GM19463 (cell line): Measurements from ENCODE around the gene SMCHD1.
"Not testable (repeated sequence)": the region's sequence is repeated elsewhere in the genome, so short reads cannot be mapped to it uniquely, and the experiment has no call there.

Experiments used
- ATAC-seq: cut with Tn5 transposase; IDR thresholded peaks from one replicate; pipeline ENCODE4 v1.9.1; 2021; ENCODE audit warnings: mild to moderate bottlenecking, moderate library complexity; ENCODE audit not compliant: unreplicated experiment

SMCHD1 gene

GRCh38 chr18:2656981-2657512 lies 1.5 kb downstream of the SMCHD1 start:
- ATAC-seq, result no peak

DNA sequence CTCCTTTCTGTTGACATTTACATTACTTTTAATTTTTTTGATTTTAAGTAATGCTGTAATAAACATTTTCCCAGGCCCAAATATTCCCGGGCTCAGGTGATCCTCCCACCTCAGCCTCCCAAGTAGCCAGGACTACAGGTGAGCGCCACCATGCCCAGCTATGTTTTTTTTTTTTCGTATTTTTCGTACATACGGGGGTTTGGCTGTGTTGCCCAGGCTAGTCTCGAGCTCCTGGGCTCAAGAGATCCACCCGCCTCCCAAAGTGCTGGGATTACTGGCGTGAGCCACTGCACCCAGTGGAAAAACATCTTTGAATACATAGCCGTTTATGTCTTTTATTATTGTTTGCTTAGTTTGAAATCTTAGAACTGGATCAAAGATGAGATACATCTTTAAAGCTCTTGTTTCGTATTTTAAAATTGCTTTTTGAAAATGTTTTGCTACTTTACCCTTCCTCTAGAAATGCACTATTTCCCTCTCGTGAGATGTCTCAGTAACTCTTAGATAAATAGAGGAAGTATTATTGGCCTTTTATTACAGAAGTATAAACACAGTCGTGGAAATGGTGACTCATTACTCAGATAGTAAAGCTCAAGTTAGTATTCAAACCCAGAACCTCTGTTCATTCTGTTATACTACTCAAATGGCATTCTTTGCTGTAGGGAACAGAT lies 2.4 kb downstream of the SMCHD1 start:
- ATAC-seq, result no peak

GRCh38 chr18:2660849-2661248 lies 5.3 kb downstream of the SMCHD1 start:
- not testable (repeated sequence) for ATAC-seq

DNA sequence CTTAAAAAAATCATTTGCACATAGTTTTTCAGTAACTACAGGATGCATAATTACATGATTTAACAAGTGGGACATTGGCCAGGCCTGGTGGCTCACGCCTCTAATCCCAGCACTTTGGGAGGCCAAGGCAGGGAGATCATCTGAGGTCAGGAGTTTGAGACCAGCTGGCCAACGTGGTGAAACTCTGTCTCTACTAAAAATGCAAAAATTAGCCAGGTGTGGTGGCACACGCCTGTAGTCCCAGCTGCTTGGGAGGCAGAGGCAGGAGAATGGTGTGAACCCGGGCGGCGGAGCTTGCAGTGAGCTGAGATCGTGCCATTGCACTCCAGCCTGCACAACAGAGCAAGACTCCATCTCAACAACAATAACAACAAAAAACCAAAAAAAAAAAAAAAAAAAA lies 6.8 kb downstream of the SMCHD1 start:
- not testable (repeated sequence) for ATAC-seq

GRCh38 chr18:2662990-2663389 lies 7.5 kb downstream of the SMCHD1 start:
- no peak for ATAC-seq

DNA sequence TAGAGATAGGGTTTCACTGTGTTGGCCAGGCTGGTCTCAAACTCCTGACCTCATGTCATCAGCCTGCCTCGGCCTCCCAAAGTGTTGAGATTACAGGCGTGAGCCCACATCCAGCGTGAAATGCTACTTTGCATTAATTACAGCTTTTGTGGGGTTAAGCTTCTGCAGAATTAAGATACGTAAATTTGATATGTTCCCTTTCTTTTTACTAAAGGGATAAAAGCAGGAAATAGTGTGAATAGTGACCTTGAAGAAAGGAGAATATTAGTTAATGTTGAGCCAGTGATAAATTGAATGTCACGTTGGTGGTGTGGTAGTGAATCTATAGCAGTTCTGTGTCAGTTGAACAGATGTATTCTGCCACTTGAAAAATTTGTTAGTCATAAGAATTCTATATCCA lies 16.9 kb downstream of the SMCHD1 start:
- ATAC-seq, result no peak

DNA sequence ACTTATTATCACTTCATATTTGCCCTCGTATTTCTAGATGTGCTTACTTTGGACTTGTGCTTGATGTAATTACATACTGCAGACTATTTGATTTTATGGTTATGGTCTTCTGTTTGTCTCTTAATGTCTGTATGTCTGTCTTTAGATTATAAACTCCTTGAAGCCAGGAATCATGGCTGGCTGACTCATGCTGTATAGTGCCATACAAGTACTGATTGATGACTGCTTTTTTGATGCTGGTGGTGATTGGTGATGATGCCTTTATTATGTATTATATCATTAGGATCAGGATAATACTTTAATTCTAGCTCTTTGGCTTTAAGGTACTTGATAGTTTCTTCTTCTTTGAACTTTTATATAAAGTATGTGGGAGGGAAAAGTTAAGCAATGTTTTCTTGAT lies 17.3 kb downstream of the SMCHD1 start:
- no peak for ATAC-seq

DNA sequence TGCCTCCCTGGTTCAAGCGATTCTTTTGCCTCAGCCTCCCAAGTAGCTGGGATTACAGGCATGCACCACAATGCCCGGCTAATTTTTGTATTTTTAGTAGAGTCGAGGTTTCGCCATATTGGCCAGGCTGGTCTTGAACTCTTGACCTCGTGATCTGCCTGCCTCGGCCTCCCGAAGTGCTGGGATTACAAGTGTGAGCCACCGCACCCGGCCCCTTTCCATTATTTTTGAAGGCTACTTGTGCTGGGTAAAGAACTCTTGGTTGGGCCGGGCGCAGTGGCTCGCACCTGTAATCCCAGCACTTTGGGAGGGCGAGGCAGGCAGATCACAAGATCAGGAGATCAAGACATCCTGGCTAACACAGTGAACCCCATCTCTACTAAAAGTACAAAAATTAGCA lies 23.4 kb downstream of the SMCHD1 start:
- ATAC-seq, result not testable (repeated sequence)

GRCh38 chr18:2680216-2680792 lies 24.8 kb downstream of the SMCHD1 start:
- ATAC-seq, result no peak

DNA sequence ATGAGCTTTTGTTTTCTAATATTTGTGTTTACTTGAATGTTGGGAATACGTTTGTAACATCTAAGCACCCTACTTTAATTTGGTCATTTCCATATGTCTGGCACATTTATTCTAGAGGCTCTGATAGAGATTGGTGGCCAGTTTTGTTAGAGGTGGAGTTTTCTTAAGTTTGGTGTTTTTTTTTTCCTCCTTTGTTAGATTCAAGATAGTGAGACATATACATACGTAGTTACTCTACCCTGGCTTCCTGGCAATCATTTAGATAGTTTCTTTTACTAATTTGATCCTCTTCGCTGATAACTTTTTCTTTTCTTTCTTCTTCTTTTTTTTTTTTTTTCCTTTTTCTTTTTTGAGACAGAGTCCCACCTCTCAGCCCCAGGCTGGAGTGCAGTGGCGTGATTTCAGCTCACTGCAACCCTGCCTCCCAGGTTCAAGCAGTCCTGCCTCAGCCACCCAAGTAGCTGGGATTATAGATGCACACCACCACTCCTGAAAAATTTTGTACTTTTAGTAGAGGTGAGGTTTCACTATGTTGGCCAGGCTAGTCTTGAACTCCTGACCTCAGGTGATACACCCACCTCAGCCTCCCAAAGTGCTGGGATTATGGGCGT lies 26.6 kb downstream of the SMCHD1 start:
- no peak for ATAC-seq

- ATAC-seq, result no peak
Observed at GRCh38 chr18:2683055-2683454, 27.5 kb downstream of the SMCHD1 start.

DNA sequence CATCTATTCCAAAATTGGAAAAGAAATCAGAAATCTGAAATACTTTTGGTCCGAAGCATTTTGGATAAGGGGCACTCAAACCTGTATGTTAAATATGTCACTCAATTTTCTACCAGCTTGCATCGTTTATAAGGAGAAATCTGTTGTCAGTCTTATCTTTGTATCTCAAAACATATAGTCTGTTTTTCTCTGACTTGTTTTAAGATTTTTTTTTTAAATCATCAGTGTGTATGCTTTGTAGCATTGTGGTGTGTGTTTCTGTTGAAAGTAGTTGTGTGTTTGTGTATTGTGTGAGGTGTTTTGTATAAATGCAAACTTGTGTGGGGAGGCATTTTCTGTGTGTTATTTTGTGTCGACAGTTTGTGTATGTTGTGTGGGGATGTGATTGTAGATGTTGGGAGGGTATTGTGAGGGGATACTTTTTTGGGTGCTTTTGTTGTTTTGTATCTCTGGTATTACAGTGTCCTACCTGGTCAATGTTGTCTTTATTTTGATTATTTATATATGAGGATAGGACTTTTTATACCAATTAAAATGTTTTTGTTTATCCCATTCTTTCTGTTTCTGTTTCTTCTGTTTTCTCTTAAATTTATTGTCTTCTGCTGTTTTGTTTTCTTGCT lies 30.9 kb downstream of the SMCHD1 start:
- no peak for ATAC-seq

GRCh38 chr18:2687390-2688001 lies 32.0 kb downstream of the SMCHD1 start:
- no peak for ATAC-seq

DNA sequence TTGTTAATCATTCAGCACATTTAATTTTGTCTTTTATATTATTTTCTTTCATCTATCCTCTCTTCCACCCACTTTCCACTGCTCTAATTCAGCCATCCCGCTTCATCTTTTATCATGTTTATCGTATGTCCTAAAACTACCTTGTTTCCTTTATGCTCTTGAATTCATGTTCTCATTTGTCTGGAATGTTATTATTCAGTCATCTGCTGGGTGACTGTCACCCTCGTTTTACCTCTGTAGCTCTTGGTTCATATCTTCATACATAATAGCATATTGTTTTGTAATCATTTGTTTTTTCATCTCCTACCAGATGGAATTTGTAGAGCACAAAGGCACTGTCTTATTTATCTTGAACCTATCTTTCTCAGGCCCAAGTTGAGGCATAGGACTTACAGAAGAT lies 37.0 kb downstream of the SMCHD1 start:
- ATAC-seq, result no peak

- ATAC-seq, result no peak
Observed at GRCh38 chr18:2697184-2697583, 41.7 kb downstream of the SMCHD1 start.

GRCh38 chr18:2699001-2699400 lies 43.5 kb downstream of the SMCHD1 start:
- no peak for ATAC-seq

DNA sequence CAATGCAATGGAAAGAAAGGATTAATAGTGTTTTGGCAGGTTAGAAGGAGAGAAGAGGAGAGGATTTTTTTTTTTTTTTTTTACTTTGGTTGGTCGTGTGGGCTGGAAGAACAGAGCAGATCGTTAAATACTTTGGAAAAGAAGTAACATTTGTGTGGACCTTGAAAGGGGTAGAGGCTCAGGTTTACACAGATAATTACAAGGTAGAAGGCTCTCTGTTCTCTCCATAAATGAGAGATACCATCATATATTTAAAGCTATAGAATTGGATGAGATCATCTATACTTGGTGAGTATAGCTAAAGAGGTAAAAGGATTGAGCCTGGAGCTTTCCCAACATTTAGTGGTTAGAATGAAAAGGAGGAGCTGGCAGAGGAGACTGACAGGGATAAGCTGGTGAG lies 49.0 kb downstream of the SMCHD1 start:
- no peak for ATAC-seq

DNA sequence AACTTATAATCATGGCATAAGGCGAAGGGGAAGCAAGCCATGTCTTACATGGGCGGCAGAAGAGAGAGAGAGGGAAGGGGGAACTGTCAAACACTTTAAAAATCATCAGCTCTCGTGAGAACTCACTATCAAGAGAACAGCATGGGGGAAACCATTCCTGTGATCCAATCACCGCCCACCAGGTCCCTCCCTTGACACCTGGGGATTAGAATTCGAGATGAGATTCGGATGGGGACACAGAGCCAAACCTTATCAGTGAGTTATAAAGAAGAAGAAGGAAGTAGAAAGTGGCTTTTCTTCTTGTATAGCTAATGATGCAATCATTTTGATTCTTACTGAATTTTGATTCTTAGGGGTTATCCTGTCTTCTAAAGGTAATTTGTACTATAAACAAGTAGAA lies 51.4 kb downstream of the SMCHD1 start:
- no peak for ATAC-seq

GRCh38 chr18:2707551-2708168 lies 52.1 kb downstream of the SMCHD1 start:
- no peak for ATAC-seq

DNA sequence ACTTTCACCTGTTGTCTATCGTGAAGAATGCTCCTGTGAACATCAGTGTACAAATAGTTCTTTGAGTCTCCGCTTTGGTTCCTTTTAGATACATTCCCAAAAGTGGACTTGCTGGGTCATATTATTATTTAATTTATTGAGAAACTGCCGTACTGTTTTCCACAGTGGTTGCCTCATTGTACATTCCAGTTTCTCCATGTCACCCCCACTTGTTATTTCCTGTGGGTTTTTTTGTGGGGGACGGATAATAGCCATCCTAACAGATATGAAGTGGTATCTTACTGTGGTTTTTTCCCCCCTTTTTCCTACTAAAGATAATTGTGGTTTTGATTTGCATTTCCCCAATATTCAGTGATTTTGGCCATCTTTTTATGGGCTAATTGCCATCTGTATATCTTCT lies 53.8 kb downstream of the SMCHD1 start:
- no peak for ATAC-seq

GRCh38 chr18:2714140-2714539 lies 58.6 kb downstream of the SMCHD1 start:
- no peak for ATAC-seq
